Kidney (tissue), 14 donors: ENCODE measurements around the gene SRD5A3. TPM values are rescaled to one million over a fixed set of nuclear protein-coding genes. Genes with fewer than 3 reads are reported as not detected.

Experiments
- DNase-seq, 5 donors: peaks; one replicate each; pipeline ENCODE4 v3.0.0-alpha.2; 2013 to 2020
- FAIRE-seq: peaks from 2 replicates; lab custom pipeline; 2012; peaks lifted over from hg19 to GRCh38; lab: Jason Lieb, UNC
- H3K27ac ChIP-seq, 2 donors: one replicate each; pipeline ENCODE4 v1.7.0; 2013; ENCODE audit warnings: low read depth in 2 of 2, low read length in 2 of 2, inconsistent platforms in 1 of 2
- H3K27me3 ChIP-seq: one replicate; pipeline ENCODE4 v1.7.1; 2013; ENCODE audit warnings: low read length, inconsistent platforms; ENCODE audit not compliant: control insufficient read depth, insufficient read depth
- H3K36me3 ChIP-seq, 3 donors: one replicate each; pipeline versions ENCODE4 v1.7.0 to v1.7.1; 2013; ENCODE audit warnings: low read length in 3 of 3, control low read depth in 1 of 3, inconsistent platforms in 1 of 3; ENCODE audit not compliant: insufficient read depth in 3 of 3, control insufficient read depth in 2 of 3
- H3K4me1 ChIP-seq, 3 donors: one replicate each; pipeline versions ENCODE4 v1.7.0 to v1.7.1; 2013; ENCODE audit warnings: low read length in 3 of 3, inconsistent platforms in 1 of 3, low read depth in 1 of 3; ENCODE audit not compliant: control insufficient read depth in 2 of 3, insufficient read depth in 2 of 3
- H3K4me3 ChIP-seq, 3 donors: one replicate each; pipeline versions ENCODE4 v1.7.0 to v1.8.1; 2013; ENCODE audit warnings: low read length in 3 of 3, control low read depth in 1 of 3, inconsistent platforms in 1 of 3
- H3K9ac ChIP-seq, 3 donors: one replicate each; pipeline versions ENCODE4 v1.7.0 to v1.7.1; 2013; ENCODE audit warnings: low read length in 3 of 3, control low read depth in 1 of 3, inconsistent platforms in 1 of 3
- H3K9me3 ChIP-seq, 3 donors: one replicate each; pipeline versions ENCODE4 v1.7.0 to v1.7.1; 2013; ENCODE audit warnings: low read length in 3 of 3, control low read depth in 1 of 3, inconsistent platforms in 1 of 3; ENCODE audit not compliant: control insufficient read depth in 2 of 3, insufficient read depth in 1 of 3
- CTCF ChIP-seq: IDR thresholded peaks from 3 replicates; pipeline ENCODE4 v1.5.1; 2012; ENCODE audit warnings: mild to moderate bottlenecking, moderate library complexity, borderline replicate concordance; ENCODE audit not compliant: insufficient read depth; ENCODE audit errors: extremely low read depth
- intact Hi-C: fragments of 100-400 bp; cut with DNase I; formaldehyde crosslinking; loops from one replicate; pipeline ENCODE4 v1.11.1; 2022
- polyA plus RNA-seq: library from polyadenylated mRNA; stranded (reverse); fragments of 350-450 nt; fragmentation: Illumina TruSeq; extraction: RNeasy Lipid Tissue Mini Kit (QIAGEN cat#74804); gene quantifications from one replicate; pipeline ENCODE4 v1.2.3, GENCODE V29; 2014; ENCODE audit warnings: low read depth, low replicate concordance; ENCODE audit not compliant: insufficient read depth
- total RNA-seq: library from RNA; stranded (reverse); fragmentation: NEBNext Ultra II Directional; extraction: Animal tissue kit (Norgen Biotek cat#: 25700); gene quantifications from one replicate; pipeline ENCODE4 v1.2.1, GENCODE V29; 2021
- donor health status: control.
- donor health status: control.
- donor health status: control.
- donor health status: control.
- donor health status: control.
- donor health status: DM: yes; HTN: yes; CAD: no.
- donor health status: Normal renal cell carcinoma (clear cell type).

The SRD5A3 gene
- total and polyA plus RNA-seq, 2 donors from 2014 or later: 10.6 to 21.5 TPM

- intact Hi-C loops: no loop called here
- Histone ChIP-seq H3K9ac (peak within 1 kb of the TSS; percentile 68 to 98 (median 77)), H3K9me3 (no peaks in the 10 kb centered on the region), H3K27me3 (no peaks in the 10 kb centered on the region), H3K36me3 (no peaks in the 10 kb centered on the region), H3K4me3 (peak within 1 kb of the TSS; percentile 83 to 97 (median 88)), H3K27ac (peak within 1 kb of the TSS; percentile 95 to 96), H3K4me1 (peaks cover 0 to 8% (median 6%) of the 10 kb centered on the region in 3 donors)
- TF ChIP-seq CTCF: no peak
- peak; percentile 93 to 97 (median 95) for DNase-seq
- no peak for FAIRE-seq
Observed at GRCh38 chr4:55395529-55396307, 49.7 kb downstream of the SRD5A3 start, which contains the start of gene TMEM165. Gene TMEM165, plus strand, starts transcription at chr4:55395957. Its CDS starts 233 bp downstream, at chr4:55396190.

DNA sequence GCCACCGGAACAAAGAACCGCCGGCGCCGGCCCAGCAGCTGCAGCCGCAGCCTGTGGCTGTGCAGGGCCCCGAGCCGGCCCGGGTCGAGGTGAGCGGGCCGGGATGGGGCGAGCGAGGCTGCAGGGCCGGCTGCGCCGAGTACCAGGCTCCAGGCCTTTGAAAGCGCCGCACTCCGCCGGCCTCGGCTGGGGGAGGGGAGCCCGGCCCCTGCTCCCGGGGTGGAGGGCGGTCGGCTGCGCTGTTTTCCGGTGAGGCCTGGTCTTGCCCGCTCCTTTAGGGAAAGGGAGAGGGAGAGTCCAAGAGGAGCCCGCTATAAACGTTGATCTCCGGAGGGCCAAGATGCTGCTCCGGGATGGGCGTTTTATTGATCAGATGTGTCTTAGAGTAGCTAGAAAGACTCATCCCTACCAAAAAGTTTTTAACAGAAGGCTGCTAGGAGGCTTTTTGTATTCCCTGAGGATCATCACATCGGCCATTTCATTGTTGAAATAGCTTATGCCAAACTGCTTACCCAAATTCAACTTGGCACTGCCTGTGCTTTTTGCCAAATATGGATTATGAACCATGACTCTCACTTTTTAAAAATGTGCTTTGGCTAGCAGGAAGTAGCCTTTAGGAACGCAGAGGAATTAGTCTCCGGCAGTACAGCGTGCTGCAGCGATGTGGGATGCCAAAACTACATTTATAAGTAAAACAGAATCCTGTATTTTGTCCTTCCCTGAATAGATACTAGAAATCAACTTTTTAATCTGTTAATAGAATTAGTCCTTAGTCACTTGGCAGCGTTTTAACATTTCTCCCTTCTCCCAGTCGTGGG lies 50.5 kb downstream of the SRD5A3 start:
- Histone ChIP-seq H3K4me1 (peaks cover 0 to 10% (median 10%) of the 10 kb centered on the region in 3 donors), H3K27ac (peak overlapping the region; percentile 95 to 96), H3K36me3 (peaks cover 0 to 2% (median 0%) of the 10 kb centered on the region in 3 donors), H3K9me3 (no peaks in the 10 kb centered on the region), H3K4me3 (peak overlapping the region; percentile 83 to 97 (median 88)), H3K27me3 (no peaks in the 10 kb centered on the region), H3K9ac (peak overlapping the region; percentile 68 to 98 (median 77))
- DNase-seq (peak; percentile 69 to 84 (median 82)), FAIRE-seq (no peak)
- TF ChIP-seq CTCF: no peak
- intact Hi-C loops: no loop called here

- TF ChIP-seq CTCF: no peak
- Histone ChIP-seq H3K9me3 (no peaks in the 10 kb centered on the region), H3K27me3 (no peaks in the 10 kb centered on the region), H3K36me3 (peaks cover 0 to 2% (median 0%) of the 10 kb centered on the region in 3 donors), H3K9ac (peak overlapping the region; percentile 68 to 98 (median 77)), H3K4me3 (peak overlapping the region; percentile 83 to 97 (median 88)), H3K4me1 (peaks cover 0 to 10% (median 10%) of the 10 kb centered on the region in 3 donors), H3K27ac (peak overlapping the region; percentile 95 to 96)
- FAIRE-seq: no peak
- intact Hi-C loops: no loop called here
- DNase-seq: peak in 4 of 5 donors; percentile 12 to 56 (median 41)
Observed at GRCh38 chr4:55397126-55397436, 51.0 kb downstream of the SRD5A3 start.
